ENCODE data around the gene ACTG2.

GRCh38 chr2:73856214-73856613 lies 36.6 kb upstream of the ACTG2 start:
- TF ChIP-seq CTCF (IDR thresholded peaks at IDR 0.05; ENCODE audit: borderline replicate concordance, extremely low read depth, low read length, poor library complexity, severe bottlenecking) (no peak), EZH2 (IDR thresholded peaks at IDR 0.05; ENCODE audit: borderline replicate concordance, low read depth, low read length, severe bottlenecking) (no peak)
